ENCODE measurements around the gene IL1R2. TPM values are rescaled to one million over a fixed set of nuclear protein-coding genes. Genes with fewer than 3 reads are reported as not detected.
A peak's percentile ranks its signal among the peaks of the same experiment; 100 is the strongest.

The IL1R2 gene
- total RNA-seq, 1 donor from 2014 or later, result 17.0 TPM

DNA sequence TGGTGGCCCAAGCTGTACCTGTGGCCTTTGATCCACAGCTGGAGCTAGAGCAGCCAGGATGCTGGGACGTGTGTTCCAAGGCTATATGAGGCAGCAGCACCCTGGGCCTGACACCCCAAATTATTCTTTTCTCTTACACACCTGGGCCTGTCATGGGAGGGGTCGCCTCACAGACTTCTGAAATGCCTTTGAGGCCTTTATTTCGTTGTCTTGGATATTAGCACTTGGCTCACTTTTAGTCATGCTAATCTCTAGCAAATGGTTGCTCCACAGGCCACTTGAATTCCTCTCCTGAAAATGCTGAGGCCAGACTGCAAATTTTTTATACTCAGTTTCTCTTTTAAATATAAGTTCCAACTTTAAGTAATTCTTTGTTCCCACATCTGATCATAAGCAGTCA lies 22.0 kb upstream of the IL1R2 start:
- TF ChIP-seq, protein P1, sequence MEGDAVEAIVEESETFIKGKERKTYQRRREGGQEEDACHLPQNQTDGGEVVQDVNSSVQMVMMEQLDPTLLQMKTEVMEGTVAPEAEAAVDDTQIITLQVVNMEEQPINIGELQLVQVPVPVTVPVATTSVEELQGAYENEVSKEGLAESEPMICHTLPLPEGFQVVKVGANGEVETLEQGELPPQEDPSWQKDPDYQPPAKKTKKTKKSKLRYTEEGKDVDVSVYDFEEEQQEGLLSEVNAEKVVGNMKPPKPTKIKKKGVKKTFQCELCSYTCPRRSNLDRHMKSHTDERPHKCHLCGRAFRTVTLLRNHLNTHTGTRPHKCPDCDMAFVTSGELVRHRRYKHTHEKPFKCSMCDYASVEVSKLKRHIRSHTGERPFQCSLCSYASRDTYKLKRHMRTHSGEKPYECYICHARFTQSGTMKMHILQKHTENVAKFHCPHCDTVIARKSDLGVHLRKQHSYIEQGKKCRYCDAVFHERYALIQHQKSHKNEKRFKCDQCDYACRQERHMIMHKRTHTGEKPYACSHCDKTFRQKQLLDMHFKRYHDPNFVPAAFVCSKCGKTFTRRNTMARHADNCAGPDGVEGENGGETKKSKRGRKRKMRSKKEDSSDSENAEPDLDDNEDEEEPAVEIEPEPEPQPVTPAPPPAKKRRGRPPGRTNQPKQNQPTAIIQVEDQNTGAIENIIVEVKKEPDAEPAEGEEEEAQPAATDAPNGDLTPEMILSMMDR (IDR thresholded peaks at IDR 0.05), result no peak
- intact Hi-C loops (cut with DNase I), result no loop called here
- peaks cover 18% of the 10 kb centered on the region for H3K4me1 ChIP-seq
- no peak for ATAC-seq
- no peak for DNase-seq
- no peak overlapping the region for H3K4me3 ChIP-seq
- peaks cover 6% of the 10 kb centered on the region for H3K9me3 ChIP-seq
- H3K36me3 ChIP-seq, result no peaks in the 10 kb centered on the region
- H3K27ac ChIP-seq, result no peak overlapping the region
- no peaks in the 10 kb centered on the region for H3K27me3 ChIP-seq

GRCh38 chr2:101970901-101971300 lies 20.9 kb upstream of the IL1R2 start:
- DNase-seq, result no peak
- intact Hi-C loops (cut with DNase I), result no loop called here
- no peaks in the 10 kb centered on the region for H3K27me3 ChIP-seq
- no peak for ATAC-seq
- H3K4me3 ChIP-seq, result no peak overlapping the region
- H3K36me3 ChIP-seq, result no peaks in the 10 kb centered on the region
- TF ChIP-seq, protein P1 (IDR thresholded peaks at IDR 0.05), result no peak
- H3K27ac ChIP-seq, result no peak overlapping the region
- H3K9me3 ChIP-seq, result peaks cover 6% of the 10 kb centered on the region
- H3K4me1 ChIP-seq, result peaks cover 18% of the 10 kb centered on the region

DNA sequence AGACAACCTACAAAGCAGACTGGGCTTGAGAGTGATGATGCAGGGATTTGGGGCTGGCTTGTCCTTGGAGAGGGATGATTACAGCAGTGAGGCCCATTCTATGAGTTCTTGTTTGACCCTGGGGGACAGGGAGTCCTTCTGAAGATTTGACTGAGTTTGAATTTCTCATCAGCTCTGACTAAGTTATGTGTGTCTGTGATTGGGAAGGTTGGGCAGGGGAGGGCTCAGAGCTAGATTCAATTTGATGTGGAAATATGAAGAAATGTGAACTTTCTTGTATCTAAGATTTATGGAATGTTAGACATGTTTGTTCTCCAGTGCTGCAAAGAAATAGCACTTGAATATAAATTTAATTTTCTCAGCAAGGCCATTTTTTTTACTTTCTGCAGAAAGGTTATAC lies 19.9 kb upstream of the IL1R2 start:
- intact Hi-C loops (cut with DNase I), result no loop called here
- H3K27me3 ChIP-seq, result no peaks in the 10 kb centered on the region
- no peak overlapping the region for H3K4me3 ChIP-seq
- TF ChIP-seq, protein P1 (IDR thresholded peaks at IDR 0.05), result no peak
- DNase-seq (no peak), ATAC-seq (no peak)
- peaks cover 6% of the 10 kb centered on the region for H3K9me3 ChIP-seq
- no peaks in the 10 kb centered on the region for H3K36me3 ChIP-seq
- no peak overlapping the region for H3K27ac ChIP-seq
- peaks cover 18% of the 10 kb centered on the region for H3K4me1 ChIP-seq

GRCh38 chr2:101972621-101973434 lies 18.9 kb upstream of the IL1R2 start:
- peaks cover 6% of the 10 kb centered on the region for H3K9me3 ChIP-seq
- peak; percentile 91 for ATAC-seq
- no peaks in the 10 kb centered on the region for H3K36me3 ChIP-seq
- intact Hi-C loops (cut with DNase I), result no loop called here
- no peak overlapping the region for H3K27ac ChIP-seq
- no peak overlapping the region for H3K4me3 ChIP-seq
- no peak for DNase-seq
- TF ChIP-seq, protein P1 (IDR thresholded peaks at IDR 0.05), result no peak
- no peaks in the 10 kb centered on the region for H3K27me3 ChIP-seq
- H3K4me1 ChIP-seq, result peaks cover 9% of the 10 kb centered on the region

- ATAC-seq, result no peak
- H3K4me1 ChIP-seq, result no peaks in the 10 kb centered on the region
These were observed 17.1 kb upstream of the IL1R2 start for GRCh38 chr2:101974663-101975062.

More at GRCh38 chr2:101974663-101975062, 17.1 kb upstream of the IL1R2 start:
- no peak for DNase-seq
- Histone ChIP-seq H3K27ac (no peak overlapping the region), H3K36me3 (no peaks in the 10 kb centered on the region), H3K27me3 (no peaks in the 10 kb centered on the region), H3K9me3 (peaks cover 6% of the 10 kb centered on the region), H3K4me3 (no peak overlapping the region)
- TF ChIP-seq, protein P1 (IDR thresholded peaks at IDR 0.05), result no peak
- intact Hi-C loops (cut with DNase I), result no loop called here
